HG02623 (cell line): ENCODE results near the gene KRTAP5-8.
"Not testable (repeated sequence)": the region's sequence is repeated elsewhere in the genome, so short reads cannot be mapped to it uniquely, and the experiment has no call there.

Experiments
- ATAC-seq: cut with Tn5 transposase; IDR thresholded peaks from one replicate; pipeline ENCODE4 v1.9.1; 2021; ENCODE audit warnings: moderate library complexity; ENCODE audit not compliant: unreplicated experiment

The KRTAP5-8 gene, protein sequence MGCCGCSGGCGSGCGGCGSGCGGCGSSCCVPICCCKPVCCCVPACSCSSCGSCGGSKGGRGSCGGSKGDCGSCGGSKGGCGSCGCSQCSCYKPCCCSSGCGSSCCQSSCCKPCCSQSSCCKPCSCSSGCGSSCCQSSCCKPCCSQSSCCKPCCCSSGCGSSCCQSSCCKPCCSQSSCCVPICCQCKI

DNA sequence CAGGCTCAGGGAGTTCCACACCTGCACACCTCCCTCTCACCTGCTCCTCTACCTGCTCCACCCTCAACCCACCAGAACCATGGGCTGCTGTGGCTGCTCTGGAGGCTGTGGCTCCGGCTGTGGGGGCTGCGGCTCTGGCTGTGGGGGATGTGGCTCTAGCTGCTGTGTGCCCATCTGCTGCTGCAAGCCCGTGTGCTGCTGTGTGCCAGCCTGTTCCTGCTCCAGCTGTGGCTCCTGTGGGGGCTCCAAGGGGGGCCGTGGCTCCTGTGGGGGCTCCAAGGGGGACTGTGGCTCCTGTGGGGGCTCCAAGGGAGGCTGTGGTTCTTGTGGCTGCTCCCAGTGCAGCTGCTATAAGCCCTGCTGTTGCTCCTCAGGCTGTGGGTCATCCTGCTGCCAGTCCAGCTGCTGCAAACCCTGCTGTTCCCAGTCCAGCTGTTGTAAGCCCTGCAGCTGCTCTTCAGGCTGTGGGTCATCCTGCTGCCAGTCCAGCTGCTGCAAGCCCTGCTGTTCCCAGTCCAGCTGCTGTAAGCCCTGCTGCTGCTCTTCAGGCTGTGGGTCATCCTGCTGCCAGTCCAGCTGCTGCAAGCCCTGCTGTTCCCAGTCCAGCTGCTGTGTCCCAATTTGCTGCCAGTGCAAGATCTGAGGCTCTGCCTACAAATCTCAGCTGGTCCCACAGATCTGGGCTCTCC is at the start of gene KRTAP5-8:
Gene KRTAP5-8, plus strand, starts transcription at position 49 of the 689 bp plus-strand sequence. Its CDS starts 31 bp downstream, at position 80.
- not testable (repeated sequence) for ATAC-seq

DNA sequence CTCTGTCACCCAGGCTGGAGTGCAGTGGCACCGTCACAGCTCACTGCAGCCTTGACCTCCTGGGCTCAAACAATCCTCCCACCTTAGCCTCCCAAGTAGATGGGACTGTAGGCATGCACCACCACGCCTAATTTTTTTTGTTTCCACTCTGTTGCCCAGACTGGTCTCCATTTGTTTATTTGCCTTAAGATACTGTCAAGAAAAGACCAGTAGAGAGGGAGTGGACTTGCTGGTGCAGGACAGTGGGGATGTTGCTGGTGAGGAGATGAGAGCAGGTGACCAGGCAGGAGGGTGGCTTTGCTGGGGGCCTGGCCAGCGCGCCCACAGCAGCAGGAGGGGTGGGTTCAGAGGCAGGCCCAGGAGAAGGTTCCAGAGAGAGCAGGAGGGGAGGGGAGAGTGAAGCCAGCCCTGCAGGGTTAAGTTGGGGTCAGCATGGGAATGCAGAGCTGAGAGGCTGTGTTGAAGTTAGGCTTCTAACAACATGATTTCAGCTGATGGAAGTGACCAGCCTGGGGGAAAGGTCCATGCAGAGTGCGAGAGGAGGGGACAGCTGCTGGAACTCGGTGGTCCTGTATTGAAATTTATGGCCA is 49.0 kb upstream of the KRTAP5-8 start:
- ATAC-seq, result no peak

DNA sequence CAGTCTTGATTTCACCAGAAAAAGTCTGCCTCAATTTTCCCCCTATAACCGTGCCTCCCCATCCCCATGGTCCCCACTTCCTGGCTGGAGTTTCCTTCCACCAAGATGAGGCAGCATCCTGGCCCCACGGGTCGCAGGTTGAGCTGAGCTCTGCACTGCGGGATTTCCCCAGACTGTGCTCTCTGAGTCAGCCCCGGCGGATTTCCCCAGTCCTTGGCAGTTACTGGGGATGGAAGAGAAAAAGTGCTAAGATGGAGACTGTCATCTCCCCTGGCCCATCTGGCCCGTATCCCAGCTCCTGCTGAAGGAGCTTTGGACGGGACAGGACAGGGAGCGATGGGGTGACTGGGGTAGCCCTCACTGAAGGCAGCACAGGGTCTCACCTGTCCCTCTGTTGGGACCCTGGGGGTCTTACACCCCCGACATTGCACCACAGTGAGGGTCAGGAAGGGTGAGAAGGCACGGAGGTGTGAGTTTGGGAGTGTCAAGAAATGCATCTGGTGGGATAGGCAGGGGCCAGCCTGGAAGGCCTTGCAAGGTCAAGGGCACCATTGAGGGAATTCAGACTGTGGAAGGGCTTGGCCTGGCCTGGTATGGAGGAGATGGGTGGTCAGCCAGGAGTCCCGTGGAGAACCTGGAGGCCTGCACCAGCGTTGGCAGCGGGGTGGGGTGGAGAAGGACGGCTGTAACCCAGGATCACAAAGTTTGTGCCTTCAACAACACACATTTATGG is 48.3 kb upstream of the KRTAP5-8 start:
- ATAC-seq, result no peak

DNA sequence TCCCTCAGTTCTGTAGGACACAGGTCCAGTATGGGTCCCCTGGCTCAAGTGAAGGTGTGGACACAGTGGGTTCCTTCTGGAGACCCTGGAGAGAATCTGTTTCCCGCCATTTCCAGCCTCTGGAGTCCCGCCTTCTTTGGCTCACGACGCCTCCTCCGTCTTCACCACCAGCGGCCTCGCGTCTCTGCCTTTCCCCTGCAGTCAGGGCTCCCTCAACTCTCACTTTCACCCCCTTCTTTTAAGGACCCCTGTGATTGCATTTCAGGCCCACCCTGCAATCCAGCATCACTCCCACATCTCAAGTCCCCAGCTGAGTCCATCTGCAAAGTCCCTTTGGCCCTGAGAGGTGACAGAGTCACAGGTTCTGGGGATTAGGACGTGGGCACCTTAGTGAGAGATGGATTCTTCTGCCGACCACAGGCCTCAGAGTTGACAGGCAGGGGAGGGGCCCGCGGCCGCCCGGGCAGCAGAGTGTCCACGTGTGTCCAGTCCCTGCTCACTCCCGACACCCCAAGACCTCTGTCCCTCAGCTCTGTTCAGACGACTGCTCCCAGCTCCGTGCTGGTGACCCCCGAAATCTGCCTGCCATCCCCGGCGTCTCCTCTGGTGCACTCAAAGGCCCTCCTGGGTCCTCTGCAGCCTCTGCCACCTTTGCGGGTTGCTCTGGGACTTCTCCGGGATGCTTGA is 47.6 kb upstream of the KRTAP5-8 start:
- no peak for ATAC-seq

DNA sequence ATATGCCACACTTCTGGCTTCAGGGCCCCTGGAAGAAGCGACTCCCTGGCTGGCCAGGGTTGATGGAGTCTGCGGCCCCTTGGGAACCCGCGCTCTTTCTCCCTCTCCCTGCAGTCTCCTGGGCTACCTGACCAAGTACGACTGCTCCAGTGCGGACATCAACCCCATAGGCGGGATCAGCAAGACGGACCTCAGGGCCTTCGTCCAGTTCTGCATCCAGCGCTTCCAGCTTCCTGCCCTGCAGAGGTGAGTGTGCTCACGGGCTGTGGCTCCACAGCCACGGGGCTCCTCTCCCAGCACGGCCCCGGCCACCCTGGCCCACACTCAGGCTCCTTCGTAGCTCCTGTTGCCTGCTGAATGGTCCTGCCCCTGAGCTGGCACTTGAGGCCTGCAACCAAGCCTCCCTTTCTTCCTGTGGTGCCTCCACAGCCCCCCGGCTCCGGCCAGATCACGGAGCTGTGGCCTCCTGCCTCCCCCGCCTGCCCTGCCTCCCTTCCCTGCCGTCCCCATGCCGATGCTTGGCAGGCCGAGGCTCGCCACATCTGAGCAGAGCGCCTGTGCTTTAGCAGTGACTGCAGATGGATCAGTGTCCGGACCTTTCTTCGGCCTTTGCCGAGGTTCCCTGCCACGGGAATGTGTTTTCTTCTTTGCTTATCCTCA is 47.0 kb upstream of the KRTAP5-8 start:
- ATAC-seq, result no peak

DNA sequence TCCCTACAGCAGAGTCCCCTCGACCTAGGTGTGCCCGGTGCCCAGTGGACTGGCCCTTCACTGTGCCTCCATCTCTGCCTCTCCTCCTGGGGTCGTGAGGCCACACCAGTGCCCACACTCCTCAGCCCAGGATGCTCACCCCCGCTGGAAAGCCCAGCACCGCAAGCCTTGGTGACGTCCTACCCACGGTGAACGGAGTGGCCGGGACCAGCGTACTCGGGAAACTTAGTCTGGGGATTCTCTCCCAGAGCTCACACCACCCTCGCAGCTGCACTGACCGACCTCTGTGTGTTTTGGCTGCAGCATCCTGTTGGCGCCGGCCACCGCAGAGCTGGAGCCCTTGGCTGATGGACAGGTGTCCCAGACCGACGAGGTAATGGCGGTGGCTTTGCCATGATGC is 46.3 kb upstream of the KRTAP5-8 start:
- no peak for ATAC-seq

DNA sequence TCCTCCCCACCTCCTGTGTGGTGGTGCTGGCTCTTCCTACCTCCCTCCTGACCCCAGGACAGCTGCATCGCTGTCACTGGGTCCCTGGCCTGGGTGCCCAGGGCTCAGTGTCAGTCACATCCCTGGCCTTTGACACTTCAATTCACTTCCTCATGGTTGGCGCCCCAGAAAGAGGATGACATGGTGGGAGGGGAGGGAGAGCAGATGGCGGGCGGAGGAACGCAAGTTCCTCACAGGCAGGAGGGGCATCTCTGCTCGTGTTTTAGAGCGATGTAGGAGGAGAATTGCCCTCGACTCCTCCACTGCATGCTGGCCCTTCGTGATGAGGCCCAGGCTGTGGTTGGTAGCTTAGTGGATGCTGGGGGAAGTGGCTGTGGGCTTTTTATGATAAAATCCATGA is 45.9 kb upstream of the KRTAP5-8 start:
- ATAC-seq, result no peak

DNA sequence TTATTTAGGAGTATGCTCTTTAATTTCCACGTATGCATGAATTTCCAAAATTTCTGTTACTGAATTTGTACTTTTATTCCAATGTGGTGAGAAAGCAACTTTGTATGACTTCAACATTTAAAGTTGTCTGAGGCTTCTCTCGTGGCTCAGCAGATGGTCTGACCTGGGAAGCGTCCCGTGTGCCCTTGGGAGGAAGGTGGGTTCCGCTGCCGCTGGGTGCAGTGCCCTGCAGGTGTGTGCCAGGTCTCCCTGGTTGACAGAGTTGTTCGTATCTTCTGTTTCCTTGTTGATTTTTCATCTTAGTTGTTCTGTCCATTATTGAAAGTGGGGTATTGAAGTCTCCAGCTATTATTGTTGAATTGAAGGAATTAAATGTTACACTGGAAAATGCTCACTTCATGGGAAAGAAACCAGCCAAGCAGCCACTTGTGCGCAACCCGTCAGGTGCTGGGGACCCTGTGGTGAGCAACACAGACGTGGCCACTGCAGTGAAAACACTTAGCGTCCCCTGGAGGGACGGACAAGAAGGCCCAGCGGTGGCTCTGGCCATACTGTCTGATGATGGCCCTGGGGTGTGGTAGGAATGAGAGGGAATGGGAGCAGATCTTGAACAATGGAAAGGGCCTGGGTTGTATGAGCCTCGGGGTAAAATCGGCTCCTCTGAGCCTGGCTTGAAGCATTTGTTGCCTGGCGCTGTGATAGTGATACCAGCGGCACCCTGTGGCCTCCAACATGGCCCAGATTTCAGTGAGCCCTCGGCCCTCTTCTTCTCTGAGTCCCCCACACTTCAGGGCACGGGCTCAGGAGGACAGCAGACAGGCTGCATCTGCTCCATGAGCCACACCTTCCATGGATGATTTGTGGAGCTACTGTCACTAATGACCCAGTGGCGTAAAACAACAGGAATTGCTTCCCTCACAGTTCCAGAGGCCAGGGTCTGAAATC is 42.3 kb upstream of the KRTAP5-8 start:
- ATAC-seq, result no peak

DNA sequence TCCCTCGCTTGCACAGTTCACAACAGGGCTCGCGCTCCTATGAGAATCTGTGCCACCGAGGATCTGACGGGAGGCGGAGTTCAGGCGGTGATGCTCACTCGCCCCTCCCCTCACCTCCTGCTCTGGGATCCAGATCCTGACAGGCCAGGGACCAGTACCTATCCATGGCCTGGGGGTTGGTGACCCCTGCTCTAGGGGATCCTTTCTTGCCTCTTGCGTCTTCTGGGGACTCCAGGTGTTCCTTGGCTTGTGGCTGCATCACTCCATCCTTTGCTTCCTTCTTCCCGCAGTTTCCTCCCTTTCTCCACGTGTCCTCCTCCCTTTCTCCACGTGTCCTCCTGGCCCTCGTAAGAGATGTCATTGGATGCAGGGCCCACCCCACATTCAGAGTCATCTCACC is 41.4 kb upstream of the KRTAP5-8 start:
- no peak for ATAC-seq

DNA sequence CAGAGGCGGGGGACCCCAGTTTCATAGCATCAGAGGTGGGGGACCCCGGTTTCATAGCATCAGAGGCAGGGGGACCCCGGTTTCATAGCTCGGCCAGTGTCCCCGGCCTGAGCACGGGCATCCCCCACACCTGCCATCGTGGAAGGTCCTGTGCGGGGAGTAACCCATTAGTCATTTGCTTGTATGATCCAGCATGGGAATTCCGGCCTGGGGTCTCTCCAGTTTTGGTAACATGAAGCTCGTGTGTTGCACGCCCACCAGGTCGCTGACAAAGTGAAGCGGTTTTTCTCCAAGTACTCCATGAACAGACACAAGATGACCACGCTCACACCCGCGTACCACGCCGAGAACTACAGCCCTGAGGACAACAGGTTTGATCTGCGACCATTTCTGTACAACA is 39.7 kb upstream of the KRTAP5-8 start:
- no peak for ATAC-seq

DNA sequence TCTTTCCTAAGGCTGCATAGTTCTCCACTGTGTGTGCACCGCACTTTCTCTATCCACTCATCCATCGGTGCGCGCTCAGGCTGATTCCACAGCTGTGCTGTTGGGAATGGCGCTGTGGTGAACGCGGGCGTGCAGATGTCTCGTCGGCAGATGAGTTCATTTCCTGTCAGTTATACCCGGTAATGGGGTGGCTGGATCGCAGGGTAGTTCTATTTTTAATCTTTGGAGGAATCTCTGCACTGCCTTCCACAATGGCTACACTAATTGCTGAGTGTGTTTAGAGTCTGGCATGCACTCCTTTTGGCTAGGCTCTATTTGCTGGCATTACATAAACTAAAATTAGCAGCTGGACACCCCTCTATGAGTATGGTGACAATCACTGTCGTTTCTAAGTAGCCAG is 38.7 kb upstream of the KRTAP5-8 start:
- ATAC-seq, result no peak

DNA sequence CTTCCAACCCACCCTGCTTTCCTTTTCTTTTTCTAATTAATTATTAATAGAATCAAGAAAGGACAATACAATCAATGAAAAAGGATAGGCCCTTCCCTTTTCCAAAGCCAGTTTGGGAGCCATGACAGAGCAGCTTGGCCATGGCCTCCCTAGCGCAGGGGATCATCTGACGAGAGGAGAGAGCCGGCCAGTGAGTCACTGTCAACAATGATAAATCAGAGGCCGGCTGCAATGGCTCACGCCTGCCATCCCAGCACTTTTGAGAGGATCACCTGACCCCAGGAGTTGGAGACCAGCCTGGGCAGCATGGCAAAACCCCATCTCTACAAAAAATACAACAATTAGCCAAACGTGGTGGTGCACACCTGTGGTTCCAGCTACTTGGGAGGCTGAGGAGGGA is 38.3 kb upstream of the KRTAP5-8 start:
- ATAC-seq, result no peak

DNA sequence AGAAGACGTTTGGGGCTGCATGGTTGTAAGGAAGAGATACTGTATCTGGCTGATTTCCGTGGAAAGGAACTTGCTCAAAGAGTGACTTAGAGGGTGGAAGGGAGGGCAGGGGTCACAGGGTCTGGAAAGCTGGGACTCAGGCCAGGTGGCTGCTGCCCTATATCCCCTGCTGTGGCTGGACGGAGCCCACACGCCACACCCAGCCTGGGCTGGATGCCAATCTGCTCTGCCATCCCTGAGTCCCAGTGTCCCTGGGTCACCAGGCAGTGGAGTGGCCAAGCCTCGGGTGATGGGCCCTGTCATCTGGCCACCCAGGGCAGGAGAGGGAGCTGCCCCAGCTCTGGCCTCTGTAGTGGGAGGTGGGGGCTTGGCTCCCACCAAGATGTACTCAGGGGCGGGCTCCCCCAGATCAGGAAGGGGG is 37.2 kb upstream of the KRTAP5-8 start:
- ATAC-seq, result no peak

DNA sequence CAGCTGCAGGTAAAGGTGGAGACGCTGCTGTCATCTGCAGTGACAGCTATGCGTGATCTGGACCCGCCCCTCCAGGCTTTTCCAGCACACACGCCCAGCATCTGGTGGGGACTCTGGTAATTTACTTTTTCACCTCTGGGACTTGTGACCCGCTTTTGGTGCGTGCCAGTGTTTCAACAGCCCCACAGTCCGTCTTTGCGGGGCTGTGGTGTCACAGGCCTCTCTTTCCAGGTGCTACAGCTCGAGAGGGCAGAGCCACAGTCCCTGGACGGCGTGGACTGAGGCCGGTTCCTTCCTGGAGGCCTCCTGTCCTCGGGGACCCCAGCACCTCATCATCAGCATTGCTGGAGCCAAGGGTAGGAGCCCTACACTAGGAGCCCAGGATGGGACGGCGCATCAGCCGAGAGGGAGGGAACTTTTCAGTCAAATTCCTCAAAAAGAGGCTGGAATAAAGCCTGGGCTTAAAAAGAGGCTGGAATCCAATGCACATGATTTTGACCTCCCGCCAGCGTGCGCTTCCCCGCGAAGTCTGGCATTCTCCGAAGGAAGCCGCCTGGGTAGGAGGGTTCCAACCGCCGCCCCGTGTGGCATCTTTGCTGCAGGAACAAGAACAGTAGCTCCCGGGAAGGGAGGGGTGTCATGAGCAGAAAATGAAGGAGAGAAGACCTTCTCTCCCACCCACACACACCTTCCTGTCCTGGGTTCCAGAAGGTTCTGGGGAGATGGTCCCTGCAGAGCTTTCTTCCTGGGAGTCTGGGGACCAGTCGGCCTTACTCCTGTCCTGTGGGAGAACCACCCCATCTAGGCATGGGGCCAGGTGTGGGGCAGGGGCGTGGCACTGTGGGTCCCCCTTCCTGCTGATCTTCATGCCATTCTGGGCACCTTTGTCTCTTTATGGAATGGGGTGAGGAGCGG is 36.5 kb upstream of the KRTAP5-8 start:
- ATAC-seq, result no peak

DNA sequence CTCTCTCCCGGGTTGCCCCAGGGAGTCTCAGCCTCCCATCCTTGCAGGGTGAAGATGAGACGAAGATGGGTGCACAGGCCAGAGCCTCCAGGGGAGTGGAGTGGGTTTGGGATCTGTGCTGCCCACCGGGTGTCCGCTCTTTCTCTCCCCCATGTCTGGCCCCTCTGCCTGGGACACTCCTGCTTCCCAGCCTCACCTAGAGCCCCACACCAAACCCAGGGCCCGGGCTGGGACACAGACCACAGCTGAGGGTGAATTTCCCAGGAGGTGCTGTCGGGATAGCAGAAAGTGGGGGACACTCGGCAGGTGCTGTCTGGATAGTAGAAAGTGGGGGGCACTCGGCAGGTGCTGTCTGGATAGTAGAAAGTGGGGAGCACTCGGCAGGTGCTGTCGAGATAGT is 35.8 kb upstream of the KRTAP5-8 start:
- no peak for ATAC-seq

DNA sequence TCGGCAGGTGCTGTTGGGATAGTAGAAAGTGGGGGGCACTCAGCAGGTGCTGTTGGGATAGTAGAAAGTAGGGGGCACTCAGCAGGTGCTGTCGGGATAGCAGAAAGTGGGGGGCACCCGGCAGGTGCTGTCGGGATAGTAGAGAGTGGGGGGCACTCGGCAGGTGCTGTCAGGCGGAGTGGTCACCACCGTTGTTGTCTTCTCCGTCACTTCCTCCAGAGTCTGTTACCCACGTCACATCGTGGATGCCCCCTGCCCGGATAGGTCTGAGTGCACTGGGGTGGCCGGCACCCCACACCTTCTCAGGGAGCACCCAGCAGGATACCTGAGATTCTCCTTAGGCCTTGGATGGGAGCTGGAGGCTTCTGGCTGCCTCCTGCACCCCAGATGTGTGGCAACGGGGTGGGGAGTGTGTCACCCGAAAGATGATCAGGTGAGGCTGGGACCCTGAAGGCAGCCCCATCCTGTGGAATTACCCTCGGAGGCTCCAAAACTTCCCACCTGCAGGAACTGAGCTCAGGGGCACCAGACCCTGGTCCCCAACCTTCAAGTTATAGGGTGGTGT is 34.9 kb upstream of the KRTAP5-8 start:
- no peak for ATAC-seq

DNA sequence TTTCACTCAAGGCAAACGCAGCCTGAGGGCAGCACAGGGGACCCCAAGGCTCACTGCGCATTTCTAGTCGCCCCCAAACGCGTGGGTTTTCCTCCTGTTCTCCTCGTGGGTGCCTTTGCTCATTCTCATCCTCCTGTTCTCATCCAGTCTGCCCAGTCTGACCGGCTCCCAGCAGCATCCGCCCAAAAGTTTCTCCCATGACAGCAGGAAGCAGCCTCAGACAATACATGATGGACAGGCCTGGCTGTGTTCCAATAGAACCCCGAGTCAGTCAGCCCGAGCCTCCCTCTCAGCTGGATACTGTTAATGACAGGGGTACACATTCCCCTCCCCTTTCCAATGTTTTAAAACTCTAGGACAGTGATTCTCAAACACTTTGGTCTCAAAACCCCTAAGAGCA is 33.3 kb upstream of the KRTAP5-8 start:
- no peak for ATAC-seq

DNA sequence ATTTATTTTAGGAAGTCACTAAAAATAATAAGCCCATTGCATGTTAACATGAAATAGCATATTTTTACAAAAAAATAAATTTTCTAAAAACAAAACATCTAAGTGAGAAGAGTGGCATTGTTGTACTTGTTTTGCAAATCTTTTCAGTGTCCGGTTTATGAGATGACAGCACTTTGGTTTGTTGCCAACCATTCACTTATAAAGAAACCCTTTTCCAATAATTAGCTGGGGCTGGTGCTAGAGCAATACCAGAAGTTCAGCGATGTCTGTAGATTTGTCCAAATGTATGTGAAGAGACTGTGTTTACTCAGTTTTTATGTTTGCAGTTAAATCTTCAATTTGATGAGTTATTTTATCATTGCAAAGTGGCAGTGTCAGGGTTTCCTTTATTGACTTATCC is 32.8 kb upstream of the KRTAP5-8 start:
- ATAC-seq, result no peak
